ENCODE data around the gene NHERF1. TPM values are rescaled to one million over a fixed set of nuclear protein-coding genes. Genes with fewer than 3 reads are reported as not detected.
A peak's percentile ranks its signal among the peaks of the same experiment; 100 is the strongest.

NHERF1 gene
- total and polyA plus RNA-seq, 9 of the 15 experiments (the other 6 are each of a cell fraction or from before 2014, with no cell fraction given), result 11.4 to 79.9 (median 36.9) TPM

- peaks cover 43 to 69% of the 10 kb centered on the region in 2 experiments for H3K4me1 ChIP-seq (replicated peaks in 1 of 2; ENCODE audit: control insufficient read depth in 2 of 2, insufficient read depth in 2 of 2, low read length in 2 of 2)
- ATAC-seq (no peak), DNase-seq (ENCODE audit: extremely low read depth in 1 of 4, low spot score in 3 of 4) (no peak), FAIRE-seq (no peak)
- CTCF ChIA-PET (ENCODE audit: low intra/inter-chr PET ratio), result no interaction called here
- peak overlapping the region; percentile 93 for H3K4me3 ChIP-seq
- H3K9me3 ChIP-seq (replicated peaks; ENCODE audit: control insufficient read depth, insufficient read depth, low read depth, low read length), result no peaks in the 10 kb centered on the region
- POLR2A ChIA-PET, result interaction anchor here (0.6 to 3.6 kb wide), 8 partner anchors 10 to 1322 kb away, joined by 3 to 22 read pairs (median 4); partner anchors contain the start of gene FDXR
- in situ Hi-C loops (cut with MboI) (no loop called here), intact Hi-C loops (cut with micrococcal nuclease) (no loop called here)
- H3K27ac ChIP-seq (ENCODE audit: extremely low read depth, low read depth, low read length), result no peak overlapping the region
- H3K79me2 ChIP-seq (ENCODE audit: control insufficient read depth, insufficient read depth, low read length), result peaks cover 56% of the 10 kb centered on the region
- H4K20me1 ChIP-seq (replicated peaks; ENCODE audit: control insufficient read depth, insufficient read depth, low read length), result peaks cover 9% of the 10 kb centered on the region; the same call in 1 of the 2 replicates
- H2AFZ ChIP-seq (ENCODE audit: low read depth, low read length), result no peak overlapping the region
- H3K9me1 ChIP-seq (ENCODE audit: control insufficient read depth, insufficient read depth, low read length), result peaks cover under 1% of the 10 kb centered on the region
- TF ChIP-seq WHSC1 (IDR thresholded peaks at IDR 0.05; ENCODE audit: low read length), result peak; percentile 9
- TF ChIP-seq ERF (CRISPR knock-in tag; IDR thresholded peaks at IDR 0.05), result no peak
- H3K27me3 ChIP-seq (ENCODE audit: control insufficient read depth in 2 of 2, insufficient read depth in 2 of 2, low read length in 2 of 2), result no peaks in the 10 kb centered on the region
- H3K4me2 ChIP-seq (ENCODE audit: insufficient read depth, low read length), result peak overlapping the region; percentile 74
- 70% methylated on average over 6 of the region's 6 CpGs for WGBS (ENCODE audit: insufficient coverage, low coverage, missing lambda C conversion rate)
- peak overlapping the region; percentile 82 to 97; a peak in 3 of 4 replicates for H3K9ac ChIP-seq (ENCODE audit: insufficient read depth in 1 of 2, low read depth in 2 of 2, low read length in 2 of 2)
- BruUV-seq (replicated peaks), result no TSS peak
- peaks cover 13% of the 10 kb centered on the region; the same call in 2 of the 3 replicates for H3K36me3 ChIP-seq (ENCODE audit: control insufficient read depth, insufficient read depth, low read length)
These were observed 1.6 kb downstream of the NHERF1 start for GRCh38 chr17:74750039-74750326.

- Histone ChIP-seq H3K9me3 (replicated peaks; ENCODE audit: control insufficient read depth, insufficient read depth, low read depth, low read length) (no peaks in the 10 kb centered on the region), H4K20me1 (replicated peaks; ENCODE audit: control insufficient read depth, insufficient read depth, low read length) (peaks cover 14% of the 10 kb centered on the region; the same call in 1 of the 2 replicates), H3K27ac (ENCODE audit: extremely low read depth, low read depth, low read length) (no peak overlapping the region), H3K9me1 (ENCODE audit: control insufficient read depth, insufficient read depth, low read length) (peaks cover 6% of the 10 kb centered on the region), H3K4me2 (ENCODE audit: insufficient read depth, low read length) (peak overlapping the region; percentile 74), H3K27me3 (ENCODE audit: control insufficient read depth in 2 of 2, insufficient read depth in 2 of 2, low read length in 2 of 2) (no peaks in the 10 kb centered on the region), H2AFZ (ENCODE audit: low read depth, low read length) (no peak overlapping the region), H3K36me3 (ENCODE audit: control insufficient read depth, insufficient read depth, low read length) (peaks cover 13% of the 10 kb centered on the region; the same call in 2 of the 3 replicates), H3K9ac (ENCODE audit: insufficient read depth in 1 of 2, low read depth in 2 of 2, low read length in 2 of 2) (peak overlapping the region; percentile 82 to 97; a peak in 2 of 4 replicates), H3K79me2 (ENCODE audit: control insufficient read depth, insufficient read depth, low read length) (peaks cover 61% of the 10 kb centered on the region), H3K4me3 (peak overlapping the region; percentile 93; the same call in 1 of the 2 replicates), H3K4me1 (replicated peaks in 1 of 2; ENCODE audit: control insufficient read depth in 2 of 2, insufficient read depth in 2 of 2, low read length in 2 of 2) (peaks cover 47 to 70% of the 10 kb centered on the region in 2 experiments)
- in situ Hi-C loops (cut with MboI), result no loop called here
- FAIRE-seq, result no peak
- 76% methylated on average over 11 of the region's 13 CpGs for WGBS (ENCODE audit: insufficient coverage, low coverage, missing lambda C conversion rate)
- ATAC-seq, result no peak
- TF ChIP-seq WHSC1 (IDR thresholded peaks at IDR 0.05; ENCODE audit: low read length) (peak; percentile 7), CAMTA2 (CRISPR knock-in tag; conservative IDR thresholded peaks at IDR 0.05) (no peak)
- CTCF ChIA-PET (ENCODE audit: low intra/inter-chr PET ratio), result no interaction called here
- BruUV-seq (replicated peaks), result no TSS peak
- no peak for DNase-seq (ENCODE audit: extremely low read depth in 1 of 4, low spot score in 3 of 4)
- intact Hi-C loops (cut with micrococcal nuclease), result no loop called here
- POLR2A ChIA-PET, result interaction anchor here (0.6 to 3.6 kb wide), 7 partner anchors 10 to 122 kb away, joined by 3 to 22 read pairs (median 3); partner anchors contain the start of gene FDXR
These were observed 2.1 kb downstream of the NHERF1 start for GRCh38 chr17:74750327-74751069.
